ENCODE data around the gene MT3. TPM values are rescaled to one million over a fixed set of nuclear protein-coding genes. Genes with fewer than 3 reads are reported as not detected.
A peak's percentile ranks its signal among the peaks of the same experiment; 100 is the strongest.

Gene MT3
- total RNA-seq, 1 donor from 2014 or later, result not detected

DNA sequence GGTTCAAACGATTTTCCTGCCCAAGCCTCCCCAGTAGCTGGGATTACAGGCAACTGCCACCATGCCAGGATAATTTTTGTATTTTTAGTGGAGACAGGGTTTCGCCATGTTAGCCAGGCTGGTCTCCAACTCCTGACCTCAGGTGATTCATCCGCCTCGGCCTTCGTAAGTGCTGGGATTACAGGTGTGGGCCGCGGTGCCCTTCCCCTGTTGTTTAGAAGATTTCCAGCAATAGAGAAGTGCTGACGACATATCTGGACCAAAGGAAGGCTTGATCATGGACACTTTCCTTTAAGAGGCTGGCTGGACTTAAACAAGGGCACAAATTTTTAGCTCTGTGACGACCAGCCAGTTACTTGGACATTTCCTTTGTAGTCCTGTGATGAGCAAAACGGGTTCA is 41.9 kb downstream of the MT3 start:
- no peak for DNase-seq

DNA sequence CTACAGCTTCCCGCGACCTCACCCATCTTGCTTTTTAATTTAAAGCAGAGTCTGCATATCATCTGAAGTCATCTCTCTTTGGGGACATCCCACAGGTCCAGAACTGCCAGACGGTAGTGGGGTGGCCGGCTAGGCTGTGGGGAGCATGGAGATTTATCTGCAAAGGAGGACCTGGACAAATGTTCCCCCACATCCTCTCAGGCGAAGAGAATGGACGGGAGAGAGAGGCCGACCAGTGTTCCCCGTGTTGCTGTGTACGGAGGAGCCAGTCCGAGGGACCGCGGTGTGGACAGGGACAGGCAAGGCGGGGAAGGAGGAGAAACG is 42.5 kb downstream of the MT3 start:
- no peak for DNase-seq

- peak; percentile 17 for DNase-seq
Measured at GRCh38 chr16:56632156-56632847, 43.0 kb downstream of the MT3 start, which contains the start of gene MT1M. TSS of gene MT1M (plus strand) at chr16:56632659. CDS start at chr16:56632732, 73 bp downstream.

DNA sequence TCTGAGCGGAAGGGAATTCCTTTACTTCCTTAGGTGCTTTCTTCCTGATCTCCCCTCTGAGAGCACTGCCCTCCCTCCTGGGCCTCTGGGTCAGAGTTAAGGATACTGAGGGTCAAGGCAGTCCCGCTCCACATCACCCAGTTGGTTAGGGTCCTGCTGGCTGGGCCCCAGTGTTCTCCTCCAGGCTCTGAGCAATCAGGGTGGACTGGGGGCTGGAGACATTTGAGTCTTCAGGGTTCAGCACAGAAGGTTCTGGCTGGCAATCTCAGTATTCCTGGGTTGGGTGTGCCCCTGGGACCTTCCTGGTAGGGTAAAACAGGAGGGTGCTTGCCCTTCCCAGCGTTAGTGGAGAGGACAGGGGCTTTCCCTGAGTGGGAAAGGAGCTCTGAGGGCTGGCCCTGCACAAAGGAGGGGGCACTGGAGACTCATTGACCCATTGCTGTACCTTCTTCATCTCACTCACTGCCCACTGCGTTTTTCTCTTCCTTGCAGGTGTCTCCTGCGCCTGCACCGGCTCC is 43.6 kb downstream of the MT3 start:
- no peak for DNase-seq

- DNase-seq, result no peak
Measured at GRCh38 chr16:56633535-56633934, 44.2 kb downstream of the MT3 start.

DNA sequence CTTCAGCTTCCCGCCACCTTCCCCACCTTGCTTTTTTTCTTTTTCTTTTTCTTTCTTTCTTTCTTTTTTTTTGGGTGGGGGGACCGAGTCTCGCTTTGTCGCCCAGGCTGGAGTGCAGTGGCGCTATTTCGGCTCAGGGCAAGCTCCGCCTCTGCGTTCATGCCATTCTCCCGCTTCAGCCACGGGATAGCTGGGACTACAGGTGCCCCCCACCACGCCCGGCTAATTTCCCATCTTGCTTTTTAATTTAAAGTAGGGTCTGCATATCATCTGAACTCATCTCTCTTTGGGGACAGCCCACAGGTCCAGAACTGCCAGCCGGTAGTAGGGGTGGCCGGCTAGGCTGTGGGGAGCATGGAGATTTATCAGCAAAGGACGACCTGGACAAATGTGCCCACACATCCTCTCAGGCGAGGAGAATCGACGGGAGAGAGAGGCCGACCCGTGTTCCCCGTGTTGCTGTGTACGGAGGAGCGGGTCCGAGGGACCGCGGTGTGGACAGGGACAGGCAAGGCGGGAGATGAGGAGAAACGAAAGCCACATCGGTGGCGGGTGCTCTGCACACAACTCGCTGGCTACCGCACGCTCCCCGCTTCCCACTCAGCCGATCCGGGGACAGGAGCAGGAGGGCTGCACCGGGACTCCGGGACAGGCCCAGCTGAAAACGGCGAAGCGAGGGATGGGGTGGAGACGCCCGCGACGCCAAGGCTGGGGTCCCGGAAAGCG is 45.5 kb downstream of the MT3 start:
- DNase-seq, result no peak

- no peak for DNase-seq
Measured at GRCh38 chr16:56635441-56635967, 46.2 kb downstream of the MT3 start.

- no peak for DNase-seq
Measured at GRCh38 chr16:56636616-56637413, 47.5 kb downstream of the MT3 start.

DNA sequence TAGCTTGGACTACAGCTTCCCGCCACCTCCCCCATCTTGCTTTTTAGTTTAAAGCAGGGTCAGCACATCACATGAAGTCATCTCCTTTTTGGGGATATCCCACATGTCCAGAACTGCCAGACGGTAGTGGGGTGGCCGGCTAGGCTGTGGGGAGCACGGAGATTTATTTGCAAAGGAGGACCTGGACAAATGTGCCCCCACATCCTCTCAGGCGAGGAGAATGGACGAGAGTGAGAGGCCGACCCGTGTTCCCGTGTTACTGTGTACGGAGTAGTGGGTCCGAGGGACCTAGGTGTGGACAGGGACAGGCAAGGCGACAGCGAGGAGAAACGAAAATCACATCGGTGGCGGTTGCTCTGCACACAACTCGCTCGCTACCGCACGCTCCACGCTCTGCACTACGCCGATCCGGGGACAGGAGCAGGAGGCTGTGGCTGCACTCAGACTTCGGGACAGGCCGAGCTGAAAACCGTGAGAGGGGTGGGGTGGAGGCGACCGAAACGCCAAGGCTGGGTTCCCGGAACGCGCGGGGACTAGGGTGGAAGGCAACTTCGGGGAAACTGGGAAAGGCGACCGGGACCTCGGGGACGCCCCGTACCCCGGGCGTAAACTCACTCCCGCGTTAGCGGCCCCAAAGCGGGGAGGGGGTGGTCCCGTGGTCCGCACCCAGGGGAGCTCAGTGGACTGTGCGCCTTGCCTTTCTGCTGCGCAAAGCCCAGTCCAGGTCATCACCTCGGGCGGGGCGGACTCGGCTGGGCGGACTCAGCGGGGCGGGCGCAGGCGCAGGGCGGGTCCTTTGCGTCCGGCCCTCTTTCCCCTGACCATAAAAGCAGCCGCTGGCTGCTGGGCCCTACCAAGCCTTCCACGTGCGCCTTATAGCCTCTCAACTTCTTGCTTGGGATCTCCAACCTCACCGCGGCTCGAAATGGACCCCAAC is 48.8 kb downstream of the MT3 start, which contains the start of gene MT1A:
MT1A (plus strand) TSS at position 853 of the 937 bp plus-strand sequence; CDS start at position 926, 73 bp downstream.
- no peak for DNase-seq

DNA sequence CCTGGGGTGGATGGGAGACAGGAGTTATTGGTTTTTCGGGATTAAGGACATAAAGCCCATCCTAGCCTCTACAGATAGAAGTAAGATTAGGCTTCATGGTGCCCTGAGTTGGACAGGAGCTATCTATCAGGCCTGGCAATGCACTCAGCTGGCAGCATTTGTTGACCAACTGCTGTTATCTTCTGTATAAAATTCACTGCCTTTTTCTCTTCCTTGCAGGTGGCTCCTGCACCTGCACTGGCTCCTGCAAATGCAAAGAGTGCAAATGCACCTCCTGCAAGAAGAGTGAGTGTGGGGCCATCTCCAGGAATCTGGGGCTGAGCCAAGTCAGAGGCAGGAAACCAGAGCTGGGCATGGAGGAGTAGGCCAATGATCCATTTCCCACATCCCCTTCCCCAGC is 49.7 kb downstream of the MT3 start:
- no peak for DNase-seq

DNA sequence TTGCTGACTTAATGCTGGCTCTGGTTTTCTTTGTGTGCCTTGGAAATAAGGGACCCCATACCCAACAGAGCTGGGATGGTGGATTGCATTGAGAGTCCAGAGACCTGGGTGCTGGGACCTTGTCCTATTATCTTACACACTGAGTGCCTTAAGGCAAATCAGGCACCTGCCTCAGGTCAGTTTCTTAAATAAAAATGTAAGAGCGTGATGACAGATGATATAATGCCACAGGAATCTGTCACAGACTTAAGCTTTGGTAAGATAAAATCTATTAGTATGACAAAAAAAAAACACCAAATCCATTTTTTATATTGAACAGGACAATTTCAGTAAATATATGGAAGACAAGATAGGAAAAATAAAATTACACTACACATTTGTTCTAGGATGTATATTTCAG is 50.7 kb downstream of the MT3 start:
- no peak for DNase-seq

Other genes starting within 250 kb of the MT3 start
- 88.4 TPM for gene AMFR, start 164.0 kb upstream of the MT3 start, total RNA-seq
- gene NUDT21, start 138.2 kb upstream of the MT3 start, total RNA-seq, result 78.3 TPM
- 46.6 TPM for gene OGFOD1, start 138.0 kb upstream of the MT3 start, total RNA-seq
- gene BBS2, start 69.5 kb upstream of the MT3 start, total RNA-seq, result 60.5 TPM
- gene MT4, start 24.5 kb upstream of the MT3 start, total RNA-seq, result 76.2 TPM
- gene MT2A, start 19.1 kb downstream of the MT3 start, total RNA-seq, result 10.7 TPM
- gene MT1E, start 36.3 kb downstream of the MT3 start, total RNA-seq, result 13.8 TPM
- gene MT1M, start 43.1 kb downstream of the MT3 start, total RNA-seq, result 1.5 TPM
- gene MT1A, start 49.1 kb downstream of the MT3 start, total RNA-seq, result 1.4 TPM
- not detected for gene MT1B, start 62.4 kb downstream of the MT3 start, total RNA-seq
- gene MT1F, start 68.4 kb downstream of the MT3 start, total RNA-seq, result 0.49 TPM
- 1.8 TPM for gene MT1G, start 78.5 kb downstream of the MT3 start, total RNA-seq
- not detected for gene MT1H, start 80.3 kb downstream of the MT3 start, total RNA-seq
- 33.0 TPM for gene MT1X, start 92.9 kb downstream of the MT3 start, total RNA-seq
- gene NUP93, start 140.6 kb downstream of the MT3 start, total RNA-seq, result 41.8 TPM